Hepatocyte (in vitro differentiated cells): ENCODE measurements around the gene LDLRAD4.

ENCODE experiments used
- CTCF ChIP-seq: fragments of 200-600 bp; sonication (generic); IDR thresholded peaks from 2 replicates; pipeline ENCODE4 v1.5.1; 2016; ENCODE audit warnings: antibody characterized with exemption, mild to moderate bottlenecking; ENCODE audit not compliant: poor library complexity
- EZH2 ChIP-seq: fragments of 200-600 bp; sonication (generic); IDR thresholded peaks from 2 replicates; pipeline ENCODE4 v1.6.1; 2016; ENCODE audit warnings: antibody characterized with exemption, mild to moderate bottlenecking, borderline replicate concordance

- TF ChIP-seq CTCF (no peak), EZH2 (no peak)
These were observed 118.3 kb downstream of the LDLRAD4 start for GRCh38 chr18:13336841-13337240.
